H9 (cell line): Measurements from ENCODE around the gene CNDP2. TPM values are rescaled to one million over a fixed set of nuclear protein-coding genes. Genes with fewer than 3 reads are reported as not detected.

ENCODE experiments used
- DNase-seq: peaks from one replicate; pipeline ENCODE4 v3.0.0-alpha.2; 2017
- H2AFZ ChIP-seq: one replicate; pipeline ENCODE4 v1.6.1; 2013; ENCODE audit warnings: mild to moderate bottlenecking, low read length, control low read depth, moderate library complexity
- H2AK5ac ChIP-seq: 2 replicates; pipeline ENCODE4 v1.6.1; 2013; ENCODE audit warnings: low read length, control low read depth, mixed read lengths; ENCODE audit not compliant: insufficient read length
- H2BK120ac ChIP-seq: one replicate; pipeline ENCODE4 v1.6.1; 2013; ENCODE audit warnings: low read depth, mild to moderate bottlenecking, low read length, control low read depth, inconsistent platforms; ENCODE audit not compliant: poor library complexity, severe bottlenecking
- H2BK12ac ChIP-seq: 2 replicates; pipeline ENCODE4 v1.6.1; 2013; ENCODE audit warnings: low read length, control low read depth, mixed read lengths, low read depth; ENCODE audit not compliant: insufficient read length
- H2BK15ac ChIP-seq: 2 replicates; pipeline ENCODE4 v1.6.1; 2013; ENCODE audit warnings: low read depth, low read length, control low read depth
- H2BK20ac ChIP-seq: one replicate; pipeline ENCODE4 v1.6.1; 2013; ENCODE audit warnings: low read depth, mild to moderate bottlenecking, low read length, control low read depth, inconsistent platforms; ENCODE audit not compliant: poor library complexity, severe bottlenecking
- H2BK5ac ChIP-seq: 2 replicates; pipeline ENCODE4 v1.6.1; 2013; ENCODE audit warnings: low read length, control low read depth, mixed read lengths; ENCODE audit not compliant: insufficient read length
- H3K14ac ChIP-seq: 2 replicates; pipeline ENCODE4 v1.6.1; 2013; ENCODE audit warnings: low read length, control low read depth; ENCODE audit not compliant: insufficient read depth
- H3K18ac ChIP-seq: 2 replicates; pipeline ENCODE4 v1.6.1; 2013; ENCODE audit warnings: low read depth, mild to moderate bottlenecking, mixed read lengths, low read length, control low read depth; ENCODE audit not compliant: insufficient read length
- H3K23ac ChIP-seq: 2 replicates; pipeline ENCODE4 v1.6.1; 2013; ENCODE audit warnings: low read length, control low read depth, mixed read lengths, low read depth; ENCODE audit not compliant: insufficient read length
- H3K23me2 ChIP-seq: 2 replicates; pipeline ENCODE4 v1.6.1; 2013; ENCODE audit warnings: low read depth, mild to moderate bottlenecking, mixed read lengths, low read length, control low read depth; ENCODE audit not compliant: insufficient read length, poor library complexity, severe bottlenecking
- H3K27ac ChIP-seq: 2 replicates; pipeline ENCODE4 v1.5.1; 2013; ENCODE audit warnings: low read length, control low read depth, mixed read lengths, low read depth; ENCODE audit not compliant: insufficient read length
- H3K27me3 ChIP-seq: 2 replicates; pipeline ENCODE4 v1.6.1; 2013; ENCODE audit warnings: low read length, control low read depth, inconsistent platforms; ENCODE audit not compliant: insufficient read depth
- H3K4ac ChIP-seq: 2 replicates; pipeline ENCODE4 v1.6.1; 2013; ENCODE audit warnings: low read depth, mild to moderate bottlenecking, control low read depth, inconsistent platforms, low read length, moderate library complexity
- H3K4me1 ChIP-seq: 2 replicates; pipeline ENCODE4 v1.6.1; 2013; ENCODE audit warnings: low read length, control low read depth, inconsistent platforms; ENCODE audit not compliant: insufficient read depth
- H3K4me2 ChIP-seq: 2 replicates; pipeline ENCODE4 v1.6.1; 2013; ENCODE audit warnings: low read length, control low read depth, mixed read lengths; ENCODE audit not compliant: insufficient read length, insufficient read depth
- H3K56ac ChIP-seq: 2 replicates; pipeline ENCODE4 v1.6.1; 2013; ENCODE audit warnings: low read depth, mild to moderate bottlenecking, mixed read lengths, low read length, control low read depth; ENCODE audit not compliant: insufficient read length
- H3K79me1 ChIP-seq: 2 replicates; pipeline ENCODE4 v1.6.1; 2013; ENCODE audit warnings: low read depth, mild to moderate bottlenecking, moderate library complexity, low read length, control low read depth, inconsistent platforms; ENCODE audit not compliant: insufficient read depth, poor library complexity, severe bottlenecking
- H3K79me2 ChIP-seq: 2 replicates; pipeline ENCODE4 v1.6.1; 2013; ENCODE audit warnings: low read length, control low read depth, inconsistent platforms; ENCODE audit not compliant: insufficient read depth
- H3K9ac ChIP-seq: 2 replicates; pipeline ENCODE4 v1.6.1; 2013; ENCODE audit warnings: low read length, control low read depth, mixed read lengths; ENCODE audit not compliant: insufficient read length; ENCODE audit errors: extremely low read depth
- H3K9me3 ChIP-seq: one replicate; pipeline ENCODE4 v1.6.1; 2013; ENCODE audit warnings: low read depth, low read length, inconsistent platforms; ENCODE audit not compliant: control insufficient read depth
- H3T11ph ChIP-seq: one replicate; pipeline ENCODE4 v1.6.1; 2013; ENCODE audit warnings: mild to moderate bottlenecking, low read length, control low read depth, inconsistent platforms
- H4K20me1 ChIP-seq: one replicate; pipeline ENCODE4 v1.6.1; 2013; ENCODE audit not compliant: control insufficient read depth, insufficient read length, insufficient read depth
- H4K5ac ChIP-seq: 2 replicates; pipeline ENCODE4 v1.6.1; 2013; ENCODE audit warnings: low read depth, mild to moderate bottlenecking, mixed read lengths, low read length, control low read depth; ENCODE audit not compliant: insufficient read length
- H4K8ac ChIP-seq: replicated peaks from 2 replicates; pipeline ENCODE4 v1.6.1; 2013; ENCODE audit warnings: low read length, control low read depth, mixed read lengths, low read depth; ENCODE audit not compliant: insufficient read length
- H4K91ac ChIP-seq: 2 replicates; pipeline ENCODE4 v1.6.1; 2013; ENCODE audit warnings: low read depth, mild to moderate bottlenecking, moderate library complexity, mixed read lengths, low read length, control low read depth; ENCODE audit not compliant: insufficient read length
- H3K27ac Mint-ChIP-seq, 3 experiments: 2 replicates in 2 of 3; 3 replicates in 1 of 3; pipeline ENCODE4 v1.8.0; 2020 to 2021; ENCODE audit warnings: mixed read lengths in 3 of 3, mild to moderate bottlenecking in 1 of 3, moderate library complexity in 1 of 3
- H3K27me3 Mint-ChIP-seq: 2 replicates; pipeline ENCODE4 v1.8.0; 2021; ENCODE audit warnings: low read depth, mild to moderate bottlenecking, moderate library complexity, mixed read lengths
- H3K36me3 Mint-ChIP-seq, 3 experiments: 2 replicates in 2 of 3; 3 replicates in 1 of 3; pipeline ENCODE4 v1.8.0; 2020 to 2021; ENCODE audit warnings: low read depth in 3 of 3, mixed read lengths in 3 of 3; ENCODE audit not compliant: insufficient read depth in 1 of 3
- H3K4me1 Mint-ChIP-seq, 2 experiments: 2 replicates each; pipeline ENCODE4 v1.8.0; 2020; ENCODE audit warnings: mixed read lengths in 2 of 2
- H3K4me3 Mint-ChIP-seq, 2 experiments: 2 replicates in 1 of 2; 3 replicates in 1 of 2; pipeline ENCODE4 v1.8.0; 2020 to 2021; ENCODE audit warnings: mild to moderate bottlenecking in 2 of 2, mixed read lengths in 2 of 2, moderate library complexity in 1 of 2
- H3K9me3 Mint-ChIP-seq, 2 experiments: 2 replicates in 1 of 2; 3 replicates in 1 of 2; pipeline ENCODE4 v1.8.0; 2020; ENCODE audit warnings: mild to moderate bottlenecking in 2 of 2, mixed read lengths in 2 of 2, moderate library complexity in 1 of 2
- WGBS: extraction: QIAGEN DNeasy Blood & Tissue Kit; methylation state at CpG from one replicate; pipeline ENCODE4 v1.1.7; 2013; ENCODE audit warnings: missing lambda C conversion rate, low lambda C conversion rate, mixed read lengths; ENCODE audit not compliant: insufficient read length; ENCODE audit errors: extremely low coverage; 5-methylcytosine and 5-hydroxymethylcytosine counted together
- total RNA-seq: library from RNA; stranded (reverse); gene quantifications from 2 replicates; pipeline ENCODE4 v1.2.1, GENCODE V29; 2021
- TF ChIP-seq, protein P1 (sequence below): fragments of 200-600 bp; sonication (generic); conservative IDR thresholded peaks from 3 replicates; pipeline ENCODE4 v1.8.0; 2021; ENCODE audit warnings: antibody characterized with exemption, mild to moderate bottlenecking

The CNDP2 gene
- total RNA-seq, 1 experiment from 2014 or later: 212 TPM

DNA sequence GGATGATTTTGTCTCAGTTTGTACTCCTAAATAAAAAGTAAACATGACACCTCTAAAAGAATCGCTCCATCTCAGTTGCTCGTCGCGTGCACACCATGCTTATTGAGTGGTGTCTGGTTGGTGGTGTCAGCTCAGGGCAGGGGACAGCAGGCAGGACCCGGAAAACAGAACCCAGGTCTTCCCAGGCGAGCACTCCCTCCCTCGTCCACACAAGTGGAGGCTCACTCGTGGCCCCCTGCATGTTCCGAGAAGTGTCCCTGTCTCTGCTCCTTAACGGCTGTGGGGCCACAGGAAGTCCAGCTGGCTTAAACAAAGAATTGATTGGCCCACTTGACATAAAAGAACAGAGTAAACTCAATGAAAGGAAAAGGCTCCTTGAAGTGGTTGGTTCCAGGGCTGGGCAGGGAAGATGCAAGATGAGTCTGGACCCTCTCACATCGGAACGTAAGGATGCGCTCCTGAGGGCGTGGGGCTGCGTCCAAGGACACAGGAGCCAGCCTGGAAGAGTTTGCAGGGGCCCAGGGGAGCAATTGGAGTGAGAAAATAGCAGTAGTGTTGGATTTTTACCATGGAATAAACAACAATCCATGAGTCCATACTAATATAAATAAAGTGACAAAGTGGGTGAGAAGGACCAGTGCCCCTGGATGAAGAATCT lies 25.0 kb downstream of the CNDP2 start:
- no peak overlapping the region for H3K27ac Mint-ChIP-seq

More for the DNA sequence above, 25.0 kb downstream of the CNDP2 start:
- Histone ChIP-seq H2AK5ac (no peak overlapping the region), H4K20me1 (no peaks in the 10 kb centered on the region), H3K23ac (no peak overlapping the region), H3K9me3 (no peaks in the 10 kb centered on the region), H3K79me2 (no peaks in the 10 kb centered on the region), H3K79me1 (no peaks in the 10 kb centered on the region), H2BK12ac (no peak overlapping the region), H4K5ac (no peak overlapping the region), H4K8ac (no peak overlapping the region), H3K4me1 (no peaks in the 10 kb centered on the region), H4K91ac (no peak overlapping the region), H2BK5ac (no peak overlapping the region), H3K4ac (no peak overlapping the region), H3K27ac (no peak overlapping the region), H3K9ac (no peak overlapping the region), H2BK120ac (no peak overlapping the region), H2BK20ac (no peak overlapping the region), H3K27me3 (no peaks in the 10 kb centered on the region), H3K18ac (no peak overlapping the region), H2BK15ac (no peak overlapping the region), H3K23me2 (no peaks in the 10 kb centered on the region), H3K56ac (no peak overlapping the region), H3K4me2 (no peak overlapping the region), H3K14ac (no peak overlapping the region), H3T11ph (no peak overlapping the region), H2AFZ (no peak overlapping the region)
- WGBS: no CpG with 5 or more reads among the region's 15 CpGs
- peak; percentile 17 for DNase-seq
- peaks cover 3% of the 10 kb centered on the region for H3K27me3 Mint-ChIP-seq
- H3K36me3 Mint-ChIP-seq: peaks cover 60 to 70% (median 70%) of the 10 kb centered on the region in 3 experiments
- TF ChIP-seq, protein P1, sequence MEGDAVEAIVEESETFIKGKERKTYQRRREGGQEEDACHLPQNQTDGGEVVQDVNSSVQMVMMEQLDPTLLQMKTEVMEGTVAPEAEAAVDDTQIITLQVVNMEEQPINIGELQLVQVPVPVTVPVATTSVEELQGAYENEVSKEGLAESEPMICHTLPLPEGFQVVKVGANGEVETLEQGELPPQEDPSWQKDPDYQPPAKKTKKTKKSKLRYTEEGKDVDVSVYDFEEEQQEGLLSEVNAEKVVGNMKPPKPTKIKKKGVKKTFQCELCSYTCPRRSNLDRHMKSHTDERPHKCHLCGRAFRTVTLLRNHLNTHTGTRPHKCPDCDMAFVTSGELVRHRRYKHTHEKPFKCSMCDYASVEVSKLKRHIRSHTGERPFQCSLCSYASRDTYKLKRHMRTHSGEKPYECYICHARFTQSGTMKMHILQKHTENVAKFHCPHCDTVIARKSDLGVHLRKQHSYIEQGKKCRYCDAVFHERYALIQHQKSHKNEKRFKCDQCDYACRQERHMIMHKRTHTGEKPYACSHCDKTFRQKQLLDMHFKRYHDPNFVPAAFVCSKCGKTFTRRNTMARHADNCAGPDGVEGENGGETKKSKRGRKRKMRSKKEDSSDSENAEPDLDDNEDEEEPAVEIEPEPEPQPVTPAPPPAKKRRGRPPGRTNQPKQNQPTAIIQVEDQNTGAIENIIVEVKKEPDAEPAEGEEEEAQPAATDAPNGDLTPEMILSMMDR: no peak
- peaks cover 0 to 5% of the 10 kb centered on the region in 2 experiments; a peak in 1 of 4 replicates for H3K4me1 Mint-ChIP-seq
- peaks cover 5 to 19% of the 10 kb centered on the region in 2 experiments; a peak in 4 of 5 replicates for H3K9me3 Mint-ChIP-seq
- H3K4me3 Mint-ChIP-seq: no peak overlapping the region
